DND-41 (cell line): ENCODE data around the gene FAM169A.
"Not testable (repeated sequence)": the region's sequence is repeated elsewhere in the genome, so short reads cannot be mapped to it uniquely, and the experiment has no call there.

ENCODE experiments used
- ATAC-seq: fragments of 200-7000 bp; cut with Tn5 transposase; 3 replicates; pipeline ENCODE4 v1.9.1; 2021; ENCODE audit warnings: low read depth; ENCODE audit not compliant: insufficient read depth
- DNase-seq: peaks from one replicate; pipeline ENCODE4 v3.0.0-alpha.2; 2020
- H2AFZ ChIP-seq: 2 replicates; pipeline ENCODE4 v1.6.0; 2012; ENCODE audit warnings: low read depth, low read length
- H3K27ac ChIP-seq: 2 replicates; pipeline ENCODE4 v1.5.1; 2012; ENCODE audit warnings: low read length, inconsistent platforms
- H3K27me3 ChIP-seq: fragments of 200-600 bp; sonication (generic); 2 replicates; pipeline ENCODE4 v1.6.0; 2012; ENCODE audit warnings: low read length, mild to moderate bottlenecking, inconsistent platforms; ENCODE audit not compliant: insufficient read depth, poor library complexity
- H3K36me3 ChIP-seq: 2 replicates; pipeline ENCODE4 v1.5.1; 2012; ENCODE audit warnings: low read length, inconsistent platforms; ENCODE audit not compliant: insufficient read depth
- H3K4me1 ChIP-seq: 2 replicates; pipeline ENCODE4 v1.5.1; 2012; ENCODE audit warnings: mild to moderate bottlenecking, low read length; ENCODE audit not compliant: insufficient read depth
- H3K4me2 ChIP-seq: 2 replicates; pipeline ENCODE4 v1.6.0; 2012; ENCODE audit warnings: mild to moderate bottlenecking, moderate library complexity, low read length, inconsistent platforms; ENCODE audit not compliant: insufficient read depth
- H3K4me3 ChIP-seq, 2 experiments: fragments of 200-600 bp in 1 of 2; shearing (Covaris generic) in 1 of 2; 2 replicates each; pipeline ENCODE4 v1.5.1; 2012 to 2016; ENCODE audit warnings: inconsistent platforms in 2 of 2, low read length in 2 of 2, mild to moderate bottlenecking in 2 of 2, low read depth in 1 of 2, moderate library complexity in 1 of 2
- H3K79me2 ChIP-seq: 2 replicates; pipeline ENCODE4 v1.6.0; 2012; ENCODE audit warnings: low read length, inconsistent platforms; ENCODE audit not compliant: insufficient read depth
- H3K9ac ChIP-seq: 2 replicates; pipeline ENCODE4 v1.6.0; 2012; ENCODE audit warnings: low read depth, mild to moderate bottlenecking, inconsistent platforms, low read length, moderate library complexity
- H3K9me3 ChIP-seq: 2 replicates; pipeline ENCODE4 v1.5.1; 2012; ENCODE audit warnings: low read length, moderate library complexity, mild to moderate bottlenecking, inconsistent platforms; ENCODE audit not compliant: insufficient read depth, severe bottlenecking
- H4K20me1 ChIP-seq: 2 replicates; pipeline ENCODE4 v1.6.0; 2012; ENCODE audit warnings: low read length; ENCODE audit not compliant: insufficient read depth
- EZH2 ChIP-seq: IDR thresholded peaks from 3 replicates; pipeline ENCODE4 v1.6.1; 2012; ENCODE audit warnings: borderline replicate concordance, low read depth, mild to moderate bottlenecking, moderate library complexity, low read length, inconsistent platforms; ENCODE audit not compliant: severe bottlenecking
- TF ChIP-seq, protein P1 (sequence below): IDR thresholded peaks from 2 replicates; pipeline ENCODE4 v1.5.1; 2012; ENCODE audit warnings: borderline replicate concordance, low read length, moderate library complexity, mild to moderate bottlenecking; ENCODE audit not compliant: poor library complexity, severe bottlenecking; ENCODE audit errors: extremely low read depth

The FAM169A gene

GRCh38 chr5:74765201-74765600, 101.0 kb downstream of the FAM169A start:
- TF ChIP-seq EZH2: no peak
- TF ChIP-seq, protein P1, sequence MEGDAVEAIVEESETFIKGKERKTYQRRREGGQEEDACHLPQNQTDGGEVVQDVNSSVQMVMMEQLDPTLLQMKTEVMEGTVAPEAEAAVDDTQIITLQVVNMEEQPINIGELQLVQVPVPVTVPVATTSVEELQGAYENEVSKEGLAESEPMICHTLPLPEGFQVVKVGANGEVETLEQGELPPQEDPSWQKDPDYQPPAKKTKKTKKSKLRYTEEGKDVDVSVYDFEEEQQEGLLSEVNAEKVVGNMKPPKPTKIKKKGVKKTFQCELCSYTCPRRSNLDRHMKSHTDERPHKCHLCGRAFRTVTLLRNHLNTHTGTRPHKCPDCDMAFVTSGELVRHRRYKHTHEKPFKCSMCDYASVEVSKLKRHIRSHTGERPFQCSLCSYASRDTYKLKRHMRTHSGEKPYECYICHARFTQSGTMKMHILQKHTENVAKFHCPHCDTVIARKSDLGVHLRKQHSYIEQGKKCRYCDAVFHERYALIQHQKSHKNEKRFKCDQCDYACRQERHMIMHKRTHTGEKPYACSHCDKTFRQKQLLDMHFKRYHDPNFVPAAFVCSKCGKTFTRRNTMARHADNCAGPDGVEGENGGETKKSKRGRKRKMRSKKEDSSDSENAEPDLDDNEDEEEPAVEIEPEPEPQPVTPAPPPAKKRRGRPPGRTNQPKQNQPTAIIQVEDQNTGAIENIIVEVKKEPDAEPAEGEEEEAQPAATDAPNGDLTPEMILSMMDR: no peak
- peak overlapping the region; percentile 91 for H3K4me2 ChIP-seq
- H2AFZ ChIP-seq: no peak overlapping the region
- no peaks in the 10 kb centered on the region for H3K27me3 ChIP-seq
- peaks cover 72% of the 10 kb centered on the region for H3K79me2 ChIP-seq
- peak overlapping the region; percentile 66 for H3K9ac ChIP-seq
- no peaks in the 10 kb centered on the region for H3K9me3 ChIP-seq
- peak overlapping the region; percentile 2; the same call in 1 of the 2 replicates for H3K27ac ChIP-seq
- peak overlapping the region in 1 of 2 experiments; percentile 90; a peak in 2 of 4 replicates for H3K4me3 ChIP-seq
- H3K36me3 ChIP-seq: peaks cover 51% of the 10 kb centered on the region
- H4K20me1 ChIP-seq: peaks cover 5% of the 10 kb centered on the region
- ATAC-seq: no peak
- H3K4me1 ChIP-seq: peaks cover 47% of the 10 kb centered on the region
- DNase-seq: no peak

GRCh38 chr5:74763504-74763903, 102.7 kb downstream of the FAM169A start:
- Histone ChIP-seq H3K27me3 (no peaks in the 10 kb centered on the region), H3K79me2 (peaks cover 64% of the 10 kb centered on the region), H3K36me3 (peaks cover 55% of the 10 kb centered on the region), H2AFZ (no peak overlapping the region), H3K4me1 (peaks cover 45% of the 10 kb centered on the region), H3K4me2 (no peak overlapping the region), H3K27ac (no peak overlapping the region), H3K4me3 (no peak overlapping the region), H4K20me1 (peaks cover 5% of the 10 kb centered on the region), H3K9me3 (no peaks in the 10 kb centered on the region), H3K9ac (no peak overlapping the region)
- ATAC-seq (no peak), DNase-seq (no peak)
- TF ChIP-seq, protein P1: no peak
- no peak for TF ChIP-seq EZH2

GRCh38 chr5:74762599-74762998, 103.6 kb downstream of the FAM169A start:
- no peak for DNase-seq
- ATAC-seq: no peak
- TF ChIP-seq, protein P1: no peak
- TF ChIP-seq EZH2: no peak
- H3K4me2 ChIP-seq: no peak overlapping the region
- H3K27ac ChIP-seq: no peak overlapping the region
- H2AFZ ChIP-seq: no peak overlapping the region
- peaks cover 64% of the 10 kb centered on the region for H3K36me3 ChIP-seq
- H3K4me1 ChIP-seq: peaks cover 36% of the 10 kb centered on the region
- no peak overlapping the region for H3K9ac ChIP-seq
- no peaks in the 10 kb centered on the region; the same call in 1 of the 2 replicates for H4K20me1 ChIP-seq
- no peaks in the 10 kb centered on the region for H3K27me3 ChIP-seq
- no peak overlapping the region for H3K4me3 ChIP-seq
- H3K79me2 ChIP-seq: peaks cover 55% of the 10 kb centered on the region
- H3K9me3 ChIP-seq: no peaks in the 10 kb centered on the region

- Histone ChIP-seq H3K4me1 (peaks cover 35% of the 10 kb centered on the region), H2AFZ (no peak overlapping the region), H3K4me3 (no peak overlapping the region), H3K79me2 (peaks cover 43% of the 10 kb centered on the region), H3K27ac (no peak overlapping the region), H3K4me2 (no peak overlapping the region), H3K36me3 (peaks cover 78% of the 10 kb centered on the region), H4K20me1 (no peaks in the 10 kb centered on the region; the same call in 1 of the 2 replicates), H3K9me3 (peaks cover under 1% of the 10 kb centered on the region), H3K9ac (no peak overlapping the region), H3K27me3 (no peaks in the 10 kb centered on the region)
- DNase-seq (no peak), ATAC-seq (no peak)
- TF ChIP-seq EZH2: no peak
- TF ChIP-seq, protein P1: no peak
Measured at GRCh38 chr5:74761241-74761640, 104.9 kb downstream of the FAM169A start.

- H3K4me2 ChIP-seq, H3K27ac ChIP-seq, H3K27me3 ChIP-seq, H3K9me3 ChIP-seq, H3K4me1 ChIP-seq, H4K20me1 ChIP-seq, ATAC-seq, DNase-seq, H2AFZ ChIP-seq, H3K4me3 ChIP-seq, H3K79me2 ChIP-seq, H3K9ac ChIP-seq: not testable (repeated sequence)
- peaks cover 76% of the 10 kb centered on the region for H3K36me3 ChIP-seq
Measured at GRCh38 chr5:74748742-74749141, 117.4 kb downstream of the FAM169A start.
